ENCODE measurements around the gene TANGO6.

DNA sequence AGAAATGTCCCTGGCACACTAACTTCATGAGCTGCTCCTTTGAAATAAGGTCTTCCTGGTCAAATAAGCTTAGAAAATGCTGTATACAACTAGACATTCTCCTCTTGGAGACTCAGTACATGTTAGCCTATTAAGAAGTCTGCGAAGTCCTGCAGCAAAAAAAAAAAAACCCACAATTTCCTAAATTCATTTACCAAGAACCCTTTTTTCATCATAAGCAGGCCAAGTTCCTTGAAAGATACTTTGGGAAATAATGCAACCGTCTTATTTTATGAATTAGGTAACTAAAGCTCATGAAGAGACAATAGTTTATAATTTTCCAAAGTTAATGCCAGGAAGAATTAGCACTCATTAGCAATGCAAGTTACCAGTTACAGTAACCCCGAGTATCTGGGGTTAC is 213.1 kb downstream of the TANGO6 start:
- TF ChIP-seq, protein P1, sequence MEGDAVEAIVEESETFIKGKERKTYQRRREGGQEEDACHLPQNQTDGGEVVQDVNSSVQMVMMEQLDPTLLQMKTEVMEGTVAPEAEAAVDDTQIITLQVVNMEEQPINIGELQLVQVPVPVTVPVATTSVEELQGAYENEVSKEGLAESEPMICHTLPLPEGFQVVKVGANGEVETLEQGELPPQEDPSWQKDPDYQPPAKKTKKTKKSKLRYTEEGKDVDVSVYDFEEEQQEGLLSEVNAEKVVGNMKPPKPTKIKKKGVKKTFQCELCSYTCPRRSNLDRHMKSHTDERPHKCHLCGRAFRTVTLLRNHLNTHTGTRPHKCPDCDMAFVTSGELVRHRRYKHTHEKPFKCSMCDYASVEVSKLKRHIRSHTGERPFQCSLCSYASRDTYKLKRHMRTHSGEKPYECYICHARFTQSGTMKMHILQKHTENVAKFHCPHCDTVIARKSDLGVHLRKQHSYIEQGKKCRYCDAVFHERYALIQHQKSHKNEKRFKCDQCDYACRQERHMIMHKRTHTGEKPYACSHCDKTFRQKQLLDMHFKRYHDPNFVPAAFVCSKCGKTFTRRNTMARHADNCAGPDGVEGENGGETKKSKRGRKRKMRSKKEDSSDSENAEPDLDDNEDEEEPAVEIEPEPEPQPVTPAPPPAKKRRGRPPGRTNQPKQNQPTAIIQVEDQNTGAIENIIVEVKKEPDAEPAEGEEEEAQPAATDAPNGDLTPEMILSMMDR (IDR thresholded peaks at IDR 0.05): no peak
- TF ChIP-seq POLR2A (IDR thresholded peaks at IDR 0.05): no peak

Measured in ovary (tissue), 3 donors.